ENCODE data around the gene USP36.

- no peak for TF ChIP-seq EGR1 (conservative IDR thresholded peaks at IDR 0.05)
- TF ChIP-seq STAG1 (CRISPR knock-in tag; IDR thresholded peaks at IDR 0.05; ENCODE audit: borderline replicate concordance), result no peak
- TF ChIP-seq RFX5 (IDR thresholded peaks at IDR 0.05; ENCODE audit: low read depth, low read length), result no peak
- TF ChIP-seq ZFX (CRISPR knock-in tag; IDR thresholded peaks at IDR 0.05), result no peak
- no peak for TF ChIP-seq SRSF9 (IDR thresholded peaks at IDR 0.05; ENCODE audit: borderline replicate concordance, low read depth, low read length)
- TF ChIP-seq CTCF (IDR thresholded peaks at IDR 0.05 in 2 of 3, conservative IDR thresholded peaks at IDR 0.05 in 1 of 3; ENCODE audit: insufficient read depth in 2 of 3, low read depth in 1 of 3, low read length in 3 of 3), result no peak
- TF ChIP-seq ZNF41 (CRISPR knock-in tag; conservative IDR thresholded peaks at IDR 0.05), result no peak
- TF ChIP-seq MXD1 (CRISPR knock-in tag; IDR thresholded peaks at IDR 0.05; ENCODE audit: borderline replicate concordance, poor library complexity, severe bottlenecking), result no peak
Observed at GRCh38 chr17:78853926-78854394, 13.3 kb upstream of the USP36 start.

Data from K562 (cell line).